Myocyte (in vitro differentiated cells): Measurements from ENCODE around the gene GLP2R. TPM values are rescaled to one million over a fixed set of nuclear protein-coding genes. Genes with fewer than 3 reads are reported as not detected.

ENCODE experiments used
- DNase-seq: peaks from one replicate; pipeline ENCODE4 v3.0.0-alpha.2; 2012; ENCODE audit warnings: low read depth
- total RNA-seq: library from RNA; depleted of rRNA; stranded (reverse); fragments of >200 nt; gene quantifications from 2 replicates; pipeline ENCODE4 v1.2.3, GENCODE V29; 2014

The GLP2R gene
- total RNA-seq, 1 donor from 2014 or later = not detected

GRCh38 chr17:9898812-9899211 lies 73.1 kb downstream of the GLP2R start:
- DNase-seq = no peak

- DNase-seq = no peak
Measured at GRCh38 chr17:9899280-9900043, 73.7 kb downstream of the GLP2R start.

GRCh38 chr17:9900044-9900594 lies 74.4 kb downstream of the GLP2R start:
- no peak for DNase-seq

GRCh38 chr17:9900784-9901183 lies 75.1 kb downstream of the GLP2R start:
- DNase-seq = no peak

- DNase-seq = no peak
Measured at GRCh38 chr17:9902120-9902519, 76.4 kb downstream of the GLP2R start.

- DNase-seq = no peak
Measured at GRCh38 chr17:9904277-9905077, 78.8 kb downstream of the GLP2R start.

GRCh38 chr17:9905078-9905415 lies 79.3 kb downstream of the GLP2R start, which contains the start of gene RCVRN:
TSS of gene RCVRN (minus strand) at chr17:9905271. CDS start at chr17:9905180, 91 bp downstream.
- no peak for DNase-seq

GRCh38 chr17:9905902-9906301 lies 80.2 kb downstream of the GLP2R start:
- DNase-seq = no peak

GRCh38 chr17:9906616-9907015 lies 80.9 kb downstream of the GLP2R start:
- DNase-seq = no peak

- no peak for DNase-seq
Measured at GRCh38 chr17:9907131-9907530, 81.4 kb downstream of the GLP2R start.

GRCh38 chr17:9907883-9908648 lies 82.3 kb downstream of the GLP2R start:
- no peak for DNase-seq

GRCh38 chr17:9908649-9909042 lies 82.9 kb downstream of the GLP2R start:
- DNase-seq = no peak

GRCh38 chr17:9911089-9911488 lies 85.4 kb downstream of the GLP2R start:
- no peak for DNase-seq

- DNase-seq = no peak
Measured at GRCh38 chr17:9912121-9913099, 86.7 kb downstream of the GLP2R start.

GRCh38 chr17:9913476-9913875 lies 87.8 kb downstream of the GLP2R start:
- DNase-seq = no peak

- DNase-seq = no peak
Measured at GRCh38 chr17:9916108-9916507, 90.4 kb downstream of the GLP2R start.

- DNase-seq = no peak
Measured at GRCh38 chr17:9917131-9917530, 91.4 kb downstream of the GLP2R start.

- DNase-seq = no peak
Measured at GRCh38 chr17:9917801-9918200, 92.1 kb downstream of the GLP2R start.

- no peak for DNase-seq
Measured at GRCh38 chr17:9918352-9918751, 92.6 kb downstream of the GLP2R start.

GRCh38 chr17:9918804-9919352 lies 93.2 kb downstream of the GLP2R start:
- no peak for DNase-seq
